Activated CD8-positive, alpha-beta memory T cell treated with anti-CD3 and anti-CD28 coated beads, Interleukin-2, amount 10 ng/mL, durations not matched to agents 7 days and 5 days (primary cell): Measurements from ENCODE around the gene MRPS7. TPM values are rescaled to one million over a fixed set of nuclear protein-coding genes. Genes with fewer than 3 reads are reported as not detected.
"Not testable (repeated sequence)": the region's sequence is repeated elsewhere in the genome, so short reads cannot be mapped to it uniquely, and the experiment has no call there.

Experiments
- ATAC-seq: fragments of 150-1000 bp; cut with Tn5 transposase; one replicate; pipeline ENCODE4 v1.10.0; 2021; ENCODE audit warnings: moderate library complexity
- CTCF ChIA-PET: fragments of 350-600 bp; sonication (Branson Sonifier 250); formaldehyde crosslinking; loops from one replicate; lab custom pipeline; 2021; ENCODE audit warnings: antibody characterized with exemption; lab: Charles Lee
- DNase-seq: peaks from one replicate; pipeline ENCODE4 v3.0.0-alpha.2; 2020
- H3K27ac Mint-ChIP-seq: one replicate; pipeline ENCODE4 v1.8.0; 2021; ENCODE audit warnings: mild to moderate bottlenecking, mixed read lengths
- H3K27me3 Mint-ChIP-seq: one replicate; pipeline ENCODE4 v1.8.0; 2021; ENCODE audit warnings: mixed read lengths
- H3K36me3 Mint-ChIP-seq: one replicate; pipeline ENCODE4 v1.8.0; 2021; ENCODE audit warnings: mild to moderate bottlenecking, mixed read lengths
- H3K4me1 Mint-ChIP-seq: one replicate; pipeline ENCODE4 v1.8.0; 2021; ENCODE audit warnings: mixed read lengths
- H3K4me3 Mint-ChIP-seq: one replicate; pipeline ENCODE4 v1.8.0; 2021; ENCODE audit warnings: mild to moderate bottlenecking, moderate library complexity, mixed read lengths
- H3K9me3 Mint-ChIP-seq: one replicate; pipeline ENCODE4 v1.8.0; 2022; ENCODE audit warnings: low read depth, mixed read lengths
- total RNA-seq, 2 experiments: library from RNA; stranded (reverse); gene quantifications; one replicate each; pipeline ENCODE4 v1.2.3, GENCODE V29; 2021

MRPS7 gene
- total RNA-seq, 2 experiments from 2014 or later, result 49.5 to 56.9 TPM

- Mint-ChIP-seq H3K27ac (peak overlapping the region; percentile 90), H3K9me3 (no peaks in the 10 kb centered on the region), H3K4me1 (peaks cover 28% of the 10 kb centered on the region), H3K4me3 (peak overlapping the region; percentile 75), H3K27me3 (no peaks in the 10 kb centered on the region), H3K36me3 (peaks cover 1% of the 10 kb centered on the region)
- DNase-seq (peak; percentile 85), ATAC-seq (peak; percentile 98)
- CTCF ChIA-PET, result interaction anchor here (0.7 to 4.5 kb wide), 13 partner anchors 9 to 237 kb away, joined by 3 to 36 read pairs (median 4); partner anchors contain the start of genes GGA3, MIF4GD, MRPL58 and MRPS7
Measured at GRCh38 chr17:75250009-75250471, 11.6 kb upstream of the MRPS7 start.

GRCh38 chr17:75252039-75252816 lies 9.5 kb upstream of the MRPS7 start:
- DNase-seq (no peak), ATAC-seq (no peak)
- H3K9me3 Mint-ChIP-seq, result no peaks in the 10 kb centered on the region
- H3K27me3 Mint-ChIP-seq, result no peaks in the 10 kb centered on the region
- peaks cover 33% of the 10 kb centered on the region for H3K4me1 Mint-ChIP-seq
- peak overlapping the region; percentile 45 for H3K27ac Mint-ChIP-seq
- H3K36me3 Mint-ChIP-seq, result no peaks in the 10 kb centered on the region
- CTCF ChIA-PET, result interaction anchor here (1.1 to 4.5 kb wide), 5 partner anchors 9 to 160 kb away, joined by 3 to 36 read pairs (median 6); partner anchors contain the start of genes GGA3, MIF4GD and MRPS7
- H3K4me3 Mint-ChIP-seq, result no peak overlapping the region

GRCh38 chr17:75255954-75256698 lies 5.6 kb upstream of the MRPS7 start:
- CTCF ChIA-PET, ATAC-seq, H3K36me3 Mint-ChIP-seq, DNase-seq, H3K4me3 Mint-ChIP-seq, H3K27me3 Mint-ChIP-seq, H3K27ac Mint-ChIP-seq, H3K9me3 Mint-ChIP-seq: not testable (repeated sequence)
- H3K4me1 Mint-ChIP-seq, result peaks cover 42% of the 10 kb centered on the region

DNA sequence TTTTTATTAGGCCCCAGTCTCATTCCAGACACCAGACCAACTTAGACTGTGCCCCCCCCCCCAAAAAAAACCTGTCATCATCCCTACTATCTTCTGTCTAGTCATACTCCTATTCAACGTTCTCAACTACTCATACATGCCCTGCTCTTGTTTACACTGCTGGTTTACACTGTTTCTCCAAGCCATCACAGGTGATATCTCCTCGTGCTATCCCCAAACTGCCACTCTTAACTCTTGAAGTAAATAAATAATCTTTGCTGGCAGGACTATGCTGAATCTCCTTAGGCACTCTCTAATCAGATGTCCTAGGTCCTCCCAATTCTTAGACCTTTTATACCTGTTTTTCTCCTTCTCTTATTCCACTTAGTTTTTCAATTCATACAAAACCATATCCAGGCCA lies 4.5 kb upstream of the MRPS7 start:
- H3K9me3 Mint-ChIP-seq, DNase-seq, ATAC-seq, H3K36me3 Mint-ChIP-seq, CTCF ChIA-PET, H3K27me3 Mint-ChIP-seq, H3K4me3 Mint-ChIP-seq: not testable (repeated sequence)
- Mint-ChIP-seq H3K4me1 (peaks cover 38% of the 10 kb centered on the region), H3K27ac (peak overlapping the region; percentile 29)

- DNase-seq (peak; percentile 64), ATAC-seq (peak; percentile 22)
- H3K4me1 Mint-ChIP-seq, result peaks cover 47% of the 10 kb centered on the region
- peak overlapping the region; percentile 94 for H3K4me3 Mint-ChIP-seq
- no peaks in the 10 kb centered on the region for H3K9me3 Mint-ChIP-seq
- H3K27ac Mint-ChIP-seq, result peak overlapping the region; percentile 99
- H3K36me3 Mint-ChIP-seq, result peaks cover 14% of the 10 kb centered on the region
- CTCF ChIA-PET, result interaction anchor here (0.9 to 6.2 kb wide), 17 partner anchors 10 to 151 kb away, joined by 3 to 95 read pairs (median 7); partner anchors contain the start of genes GRB2 and MIF4GD
- no peaks in the 10 kb centered on the region for H3K27me3 Mint-ChIP-seq
Measured at GRCh38 chr17:75260641-75261335, 891 bp upstream of the MRPS7 start.

DNA sequence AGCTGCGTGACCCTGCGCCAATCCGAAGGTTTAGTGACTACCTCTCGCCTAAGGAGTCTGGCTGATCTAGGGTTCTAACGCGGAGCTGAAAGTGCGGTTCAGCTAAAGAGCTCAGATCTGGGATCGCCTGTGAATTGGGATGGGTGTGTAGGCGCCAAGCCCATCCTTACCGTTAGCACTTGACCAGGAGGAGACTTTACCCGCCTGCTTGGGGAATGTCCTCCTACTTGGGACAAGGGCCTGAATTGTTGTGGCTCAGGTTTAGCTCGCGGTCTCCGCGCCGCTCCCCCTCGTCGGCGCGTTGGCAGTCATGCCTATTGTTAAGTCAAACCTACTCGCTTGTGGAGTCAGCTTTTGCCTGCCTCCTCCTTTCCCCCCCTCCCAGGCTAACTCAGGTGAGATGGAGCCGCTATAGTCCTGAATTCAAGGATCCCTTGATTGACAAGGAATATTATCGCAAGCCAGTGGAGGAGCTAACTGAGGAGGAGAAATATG lies 480 bp downstream of the MRPS7 start:
- ATAC-seq (no peak), DNase-seq (no peak)
- peaks cover 42% of the 10 kb centered on the region for H3K4me1 Mint-ChIP-seq

GRCh38 chr17:75263055-75263454 lies 1.4 kb downstream of the MRPS7 start:
- H3K4me1 Mint-ChIP-seq, result peaks cover 40% of the 10 kb centered on the region
- CTCF ChIA-PET, result interaction anchor here (1.0 to 6.2 kb wide), 10 partner anchors 8 to 149 kb away, joined by 3 to 95 read pairs (median 12); partner anchors contain the start of genes GRB2, MIF4GD and SLC25A19
- peak overlapping the region; percentile 99 for H3K27ac Mint-ChIP-seq
- H3K4me3 Mint-ChIP-seq, result peak overlapping the region; percentile 94
- H3K27me3 Mint-ChIP-seq, result no peaks in the 10 kb centered on the region
- peaks cover 17% of the 10 kb centered on the region for H3K36me3 Mint-ChIP-seq
- DNase-seq, result no peak
- H3K9me3 Mint-ChIP-seq, result no peaks in the 10 kb centered on the region
- ATAC-seq, result no peak

More for the DNA sequence above, 480 bp downstream of the MRPS7 start:
- H3K36me3 Mint-ChIP-seq, result peaks cover 17% of the 10 kb centered on the region
- peak overlapping the region; percentile 94 for H3K4me3 Mint-ChIP-seq
- H3K27me3 Mint-ChIP-seq, result no peaks in the 10 kb centered on the region
- CTCF ChIA-PET, result interaction anchor here (0.7 to 6.2 kb wide), 15 partner anchors 9 to 174 kb away, joined by 3 to 95 read pairs (median 4); partner anchors contain the start of genes GRB2, MIF4GD, SLC16A5 and SLC25A19
- H3K9me3 Mint-ChIP-seq, result no peaks in the 10 kb centered on the region
- peak overlapping the region; percentile 99 for H3K27ac Mint-ChIP-seq

DNA sequence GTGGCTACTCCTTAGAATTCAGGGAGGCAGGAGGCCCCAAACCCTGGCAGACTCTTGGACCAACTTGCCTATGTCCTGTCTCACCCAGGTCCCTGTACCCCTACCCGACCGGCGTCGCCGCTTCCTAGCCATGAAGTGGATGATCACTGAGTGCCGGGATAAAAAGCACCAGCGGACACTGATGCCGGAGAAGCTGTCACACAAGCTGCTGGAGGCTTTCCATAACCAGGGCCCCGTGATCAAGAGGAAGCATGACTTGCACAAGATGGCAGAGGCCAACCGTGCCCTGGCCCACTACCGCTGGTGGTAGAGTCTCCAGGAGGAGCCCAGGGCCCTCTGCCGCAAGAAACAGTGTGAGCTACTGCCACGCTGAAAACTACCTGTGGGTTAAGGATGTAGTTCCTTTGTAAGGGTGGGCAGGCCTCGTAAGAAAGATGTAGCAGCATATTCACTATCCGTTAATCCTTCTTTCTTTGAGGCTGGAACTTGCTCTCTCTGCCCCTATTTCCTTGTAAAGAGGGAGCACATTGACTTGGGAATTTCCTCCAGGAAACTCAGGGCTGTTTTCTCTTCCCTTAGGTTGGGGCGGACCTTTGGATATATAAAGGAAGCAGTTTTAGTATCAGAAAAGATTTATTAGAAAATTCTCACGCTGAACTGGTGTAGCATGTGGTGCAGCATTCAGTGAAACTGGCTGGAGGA lies 4.1 kb downstream of the MRPS7 start:
- H3K4me1 Mint-ChIP-seq, result peaks cover 31% of the 10 kb centered on the region
- CTCF ChIA-PET, result no interaction called here
- no peak overlapping the region for H3K27ac Mint-ChIP-seq
- no peak for DNase-seq
- H3K27me3 Mint-ChIP-seq, result no peaks in the 10 kb centered on the region
- H3K4me3 Mint-ChIP-seq, result no peak overlapping the region
- H3K9me3 Mint-ChIP-seq, result no peaks in the 10 kb centered on the region
- H3K36me3 Mint-ChIP-seq, result peaks cover 13% of the 10 kb centered on the region
- ATAC-seq, result no peak

GRCh38 chr17:75266316-75267152 lies 4.9 kb downstream of the MRPS7 start:
- no peaks in the 10 kb centered on the region for H3K9me3 Mint-ChIP-seq
- no peak for DNase-seq
- H3K36me3 Mint-ChIP-seq, result peaks cover 13% of the 10 kb centered on the region
- peaks cover 29% of the 10 kb centered on the region for H3K4me1 Mint-ChIP-seq
- H3K27ac Mint-ChIP-seq, result no peak overlapping the region
- ATAC-seq, result no peak
- CTCF ChIA-PET, result interaction anchor here (0.9 kb wide), 1 partner anchor 23 kb away, joined by 3 read pairs; the partner anchor contains the start of gene SLC25A19
- H3K4me3 Mint-ChIP-seq, result no peak overlapping the region
- H3K27me3 Mint-ChIP-seq, result no peaks in the 10 kb centered on the region

DNA sequence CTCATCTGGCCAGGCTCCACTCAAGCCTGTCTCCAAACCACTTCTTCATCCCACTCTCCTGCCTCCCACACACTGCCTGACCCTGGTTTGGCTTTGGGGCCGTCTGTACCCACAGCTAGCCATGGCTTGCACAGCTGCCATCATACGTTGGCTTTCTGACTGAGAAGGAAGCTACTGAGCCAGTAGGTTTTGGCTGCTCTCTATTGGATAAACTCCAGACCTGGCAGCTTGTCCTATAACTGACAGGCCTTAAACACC lies 5.4 kb downstream of the MRPS7 start:
- Mint-ChIP-seq H3K9me3 (no peaks in the 10 kb centered on the region), H3K4me3 (no peak overlapping the region), H3K27ac (no peak overlapping the region), H3K27me3 (no peaks in the 10 kb centered on the region), H3K4me1 (peaks cover 32% of the 10 kb centered on the region), H3K36me3 (peaks cover 15% of the 10 kb centered on the region)
- DNase-seq (no peak), ATAC-seq (no peak)
- CTCF ChIA-PET, result interaction anchor here (0.9 kb wide), 1 partner anchor 22 kb away, joined by 3 read pairs; the partner anchor contains the start of gene SLC25A19

- no peaks in the 10 kb centered on the region for H3K9me3 Mint-ChIP-seq
- no peak overlapping the region for H3K27ac Mint-ChIP-seq
- CTCF ChIA-PET, result interaction anchor here (0.9 to 5.8 kb wide), 3 partner anchors 22 to 366 kb away, joined by 3 to 86 read pairs (median 5); partner anchors contain the start of genes SLC25A19 and SMIM5
- peaks cover 16% of the 10 kb centered on the region for H3K36me3 Mint-ChIP-seq
- DNase-seq (no peak), ATAC-seq (no peak)
- H3K27me3 Mint-ChIP-seq, result no peaks in the 10 kb centered on the region
- H3K4me1 Mint-ChIP-seq, result peaks cover 32% of the 10 kb centered on the region
- no peak overlapping the region for H3K4me3 Mint-ChIP-seq
Measured at GRCh38 chr17:75267411-75268232, 5.9 kb downstream of the MRPS7 start.
